Thymus (tissue), 11 donors: ENCODE data around the gene CDK15. TPM values are rescaled to one million over a fixed set of nuclear protein-coding genes. Genes with fewer than 3 reads are reported as not detected.

Experiments
- DNase-seq, 9 donors: peaks; one replicate each; pipeline ENCODE4 v3.0.0-alpha.2; 2013; ENCODE audit warnings: low spot score in 9 of 9, low read depth in 6 of 9, missing footprints in 1 of 9
- H3K27ac ChIP-seq, 2 donors: one replicate each; pipeline ENCODE4 v1.5.1; 2013; ENCODE audit warnings: control low read depth in 1 of 2, low read depth in 1 of 2, low read length in 1 of 2, mild to moderate bottlenecking in 1 of 2, moderate library complexity in 1 of 2
- H3K27me3 ChIP-seq, 2 donors: one replicate each; pipeline ENCODE4 v1.5.1; 2013; ENCODE audit warnings: low read length in 1 of 2; ENCODE audit not compliant: control insufficient read depth in 2 of 2, insufficient read depth in 1 of 2
- H3K36me3 ChIP-seq, 2 donors: one replicate each; pipeline ENCODE4 v1.5.1; 2013; ENCODE audit warnings: low read length in 1 of 2, mild to moderate bottlenecking in 1 of 2, moderate library complexity in 1 of 2; ENCODE audit not compliant: control insufficient read depth in 2 of 2, insufficient read depth in 2 of 2
- H3K4me1 ChIP-seq, 2 donors: one replicate each; pipeline ENCODE4 v1.5.1; 2013; ENCODE audit warnings: low read length in 2 of 2; ENCODE audit not compliant: control insufficient read depth in 2 of 2, insufficient read depth in 2 of 2
- H3K4me3 ChIP-seq, 2 donors: one replicate each; pipeline ENCODE4 v1.5.1; 2013; ENCODE audit warnings: low read length in 2 of 2, control low read depth in 1 of 2, mild to moderate bottlenecking in 1 of 2
- H3K9me3 ChIP-seq, 2 donors: one replicate each; pipeline ENCODE4 v1.5.1; 2013; ENCODE audit warnings: low read length in 1 of 2, mild to moderate bottlenecking in 1 of 2; ENCODE audit not compliant: control insufficient read depth in 2 of 2, insufficient read depth in 1 of 2
- WGBS: extraction: QIAGEN DNeasy Blood & Tissue Kit; methylation state at CpG from one replicate; pipeline ENCODE4 v1.1.7; 2013; 5-methylcytosine and 5-hydroxymethylcytosine counted together
- polyA plus RNA-seq: library from polyadenylated mRNA; stranded (reverse); fragments of 200-250 nt; gene quantifications from one replicate; pipeline ENCODE4 v1.2.3, GENCODE V29; 2013
- total RNA-seq: library from RNA; stranded (reverse); fragments of 120-200 nt; gene quantifications from one replicate; pipeline ENCODE4 v1.2.4, GENCODE V29; 2013
- donor health status: healthy.

The CDK15 gene
- total and polyA plus RNA-seq, 2 donors, result 0.18 to 0.19 TPM

GRCh38 chr2:201904538-201905420, 98.4 kb downstream of the CDK15 start:
- no peak overlapping the region for H3K27ac ChIP-seq
- H3K4me1 ChIP-seq, result peaks cover 32 to 43% of the 10 kb centered on the region in 2 donors
- no peaks in the 10 kb centered on the region for H3K9me3 ChIP-seq
- no peak for DNase-seq
- H3K4me3 ChIP-seq, result no peak overlapping the region
- no peaks in the 10 kb centered on the region for H3K36me3 ChIP-seq
- WGBS, result 89% methylated on average over 5 of the region's 5 CpGs
- H3K27me3 ChIP-seq, result no peaks in the 10 kb centered on the region

GRCh38 chr2:201906777-201907562, 100.6 kb downstream of the CDK15 start:
- Histone ChIP-seq H3K4me3 (peak overlapping the region in 1 of 2 donors; percentile 3), H3K27me3 (no peaks in the 10 kb centered on the region), H3K27ac (peak overlapping the region; percentile 76 to 93), H3K36me3 (no peaks in the 10 kb centered on the region), H3K4me1 (peaks cover 37 to 46% of the 10 kb centered on the region in 2 donors), H3K9me3 (no peaks in the 10 kb centered on the region)
- 60% methylated on average over 10 of the region's 10 CpGs for WGBS
- DNase-seq, result peak in 8 of 9 donors; percentile 26 to 77 (median 50)

GRCh38 chr2:201907563-201907881, 101.2 kb downstream of the CDK15 start:
- no peak for DNase-seq
- WGBS, result 97% methylated on average over 4 of the region's 4 CpGs

GRCh38 chr2:201908901-201909300, 102.6 kb downstream of the CDK15 start:
- Histone ChIP-seq H3K9me3 (no peaks in the 10 kb centered on the region), H3K27ac (peak overlapping the region in 1 of 2 donors; percentile 98), H3K4me1 (peaks cover 35 to 45% of the 10 kb centered on the region in 2 donors), H3K36me3 (no peaks in the 10 kb centered on the region), H3K27me3 (no peaks in the 10 kb centered on the region), H3K4me3 (no peak overlapping the region)
- DNase-seq, result no peak
- WGBS, result 92% methylated on average over 2 of the region's 2 CpGs

More at GRCh38 chr2:201907563-201907881, 101.2 kb downstream of the CDK15 start:
- Histone ChIP-seq H3K27ac (peak overlapping the region; percentile 19 to 93), H3K4me1 (peaks cover 35 to 45% of the 10 kb centered on the region in 2 donors), H3K36me3 (no peaks in the 10 kb centered on the region), H3K27me3 (no peaks in the 10 kb centered on the region), H3K4me3 (no peak overlapping the region), H3K9me3 (no peaks in the 10 kb centered on the region)

GRCh38 chr2:201909348-201909747, 103.0 kb downstream of the CDK15 start:
- Histone ChIP-seq H3K4me1 (peaks cover 34 to 45% of the 10 kb centered on the region in 2 donors), H3K27ac (peak overlapping the region; percentile 74 to 98), H3K4me3 (peak overlapping the region in 1 of 2 donors; percentile 20), H3K36me3 (no peaks in the 10 kb centered on the region), H3K27me3 (no peaks in the 10 kb centered on the region), H3K9me3 (no peaks in the 10 kb centered on the region)
- WGBS, result 97% methylated on average over 4 of the region's 4 CpGs
- peak in 1 of 9 donors; percentile 27 for DNase-seq

GRCh38 chr2:201909961-201910361, 103.6 kb downstream of the CDK15 start:
- H3K4me1 ChIP-seq, result peaks cover 28 to 41% of the 10 kb centered on the region in 2 donors
- peak in 6 of 9 donors; percentile 32 to 78 (median 54) for DNase-seq
- no peaks in the 10 kb centered on the region for H3K36me3 ChIP-seq
- WGBS, result 27% methylated on average over 4 of the region's 4 CpGs
- no peaks in the 10 kb centered on the region for H3K27me3 ChIP-seq
- H3K4me3 ChIP-seq, result peak overlapping the region; percentile 20 to 32
- peak overlapping the region; percentile 74 to 98 for H3K27ac ChIP-seq
- H3K9me3 ChIP-seq, result no peaks in the 10 kb centered on the region

GRCh38 chr2:201911372-201911771, 105.0 kb downstream of the CDK15 start:
- Histone ChIP-seq H3K4me1 (peaks cover 23 to 33% of the 10 kb centered on the region in 2 donors), H3K27ac (no peak overlapping the region), H3K27me3 (no peaks in the 10 kb centered on the region), H3K9me3 (no peaks in the 10 kb centered on the region), H3K4me3 (no peak overlapping the region), H3K36me3 (no peaks in the 10 kb centered on the region)
- WGBS, result 96% methylated on average over 4 of the region's 4 CpGs
- no peak for DNase-seq

GRCh38 chr2:201913201-201913600, 106.9 kb downstream of the CDK15 start:
- no peaks in the 10 kb centered on the region for H3K36me3 ChIP-seq
- H3K27ac ChIP-seq, result no peak overlapping the region
- 90% methylated on average over 4 of the region's 4 CpGs for WGBS
- H3K4me1 ChIP-seq, result peaks cover 13 to 18% of the 10 kb centered on the region in 2 donors
- no peaks in the 10 kb centered on the region for H3K27me3 ChIP-seq
- H3K9me3 ChIP-seq, result no peaks in the 10 kb centered on the region
- no peak for DNase-seq
- no peak overlapping the region for H3K4me3 ChIP-seq

- WGBS, result 91% methylated on average over 3 of the region's 3 CpGs
These were observed 109.1 kb downstream of the CDK15 start for GRCh38 chr2:201915446-201915845.

More at GRCh38 chr2:201915446-201915845, 109.1 kb downstream of the CDK15 start:
- Histone ChIP-seq H3K4me3 (no peak overlapping the region), H3K9me3 (no peaks in the 10 kb centered on the region), H3K4me1 (peaks cover 0 to under 1% of the 10 kb centered on the region in 2 donors), H3K36me3 (no peaks in the 10 kb centered on the region), H3K27me3 (no peaks in the 10 kb centered on the region), H3K27ac (no peak overlapping the region)
- no peak for DNase-seq
